Smooth muscle cell (in vitro differentiated cells): ENCODE measurements around the gene NXPH3. TPM values are rescaled to one million over a fixed set of nuclear protein-coding genes. Genes with fewer than 3 reads are reported as not detected.

Experiments used
- DNase-seq: peaks from one replicate; lab custom pipeline; 2025; ENCODE audit not compliant: unreplicated experiment; lab: John Stamatoyannopoulos, UW
- H2AFZ ChIP-seq: fragments of 200-600 bp; sonication (generic); 2 replicates; pipeline ENCODE4 v1.6.0; 2016; ENCODE audit warnings: antibody characterized with exemption, low read depth, mild to moderate bottlenecking
- H3F3A ChIP-seq: fragments of 200-600 bp; sonication (generic); 2 replicates; pipeline ENCODE4 v1.6.0; 2017; ENCODE audit warnings: antibody characterized with exemption, low read depth
- H3K27ac ChIP-seq: fragments of 200-600 bp; sonication (generic); 2 replicates; pipeline ENCODE4 v1.5.1; 2016; ENCODE audit warnings: low read depth, mild to moderate bottlenecking
- H3K27me3 ChIP-seq: fragments of 200-600 bp; sonication (generic); 2 replicates; pipeline ENCODE4 v1.6.1; 2016; ENCODE audit warnings: low read depth, mild to moderate bottlenecking
- H3K36me3 ChIP-seq: fragments of 200-600 bp; sonication (generic); 2 replicates; pipeline ENCODE4 v1.5.1; 2016; ENCODE audit warnings: low read depth
- H3K4me1 ChIP-seq: fragments of 200-600 bp; sonication (generic); 2 replicates; pipeline ENCODE4 v1.5.1; 2016; ENCODE audit warnings: low read depth
- H3K4me2 ChIP-seq: fragments of 200-600 bp; sonication (generic); 2 replicates; pipeline ENCODE4 v1.6.0; 2016; ENCODE audit warnings: mild to moderate bottlenecking
- H3K4me3 ChIP-seq: fragments of 200-600 bp; sonication (generic); 2 replicates; pipeline ENCODE4 v1.5.1; 2016; ENCODE audit warnings: mild to moderate bottlenecking
- H3K79me2 ChIP-seq: fragments of 200-600 bp; sonication (generic); 2 replicates; pipeline ENCODE4 v1.6.0; 2016; ENCODE audit warnings: low read depth, mild to moderate bottlenecking
- H3K9ac ChIP-seq: fragments of 200-600 bp; sonication (generic); 2 replicates; pipeline ENCODE4 v1.6.0; 2016; ENCODE audit warnings: low read depth
- H3K9me3 ChIP-seq: fragments of 200-600 bp; sonication (generic); replicated peaks from 2 replicates; pipeline ENCODE4 v1.5.1; 2016; ENCODE audit warnings: low read depth
- H4K20me1 ChIP-seq: fragments of 200-600 bp; sonication (generic); 2 replicates; pipeline ENCODE4 v1.6.0; 2016; ENCODE audit warnings: low read depth
- WGBS: methylation state at CpG from one replicate; pipeline ENCODE4 v1.1.7; 2016; ENCODE audit warnings: low lambda C conversion rate; 5-methylcytosine and 5-hydroxymethylcytosine counted together
- polyA plus RNA-seq: library from polyadenylated mRNA; unstranded; fragments of >200 nt; fragmentation: Nextera tagmentation; extraction: Ambion mirVana; gene quantifications from 2 replicates; pipeline ENCODE4 v1.2.1, GENCODE V29; 2016
- total RNA-seq: library from RNA; depleted of rRNA; stranded (reverse); fragments of >200 nt; gene quantifications from 2 replicates; pipeline ENCODE4 v1.2.3, GENCODE V29; 2014
- TF ChIP-seq, protein P1 (sequence below): fragments of 200-600 bp; sonication (generic); IDR thresholded peaks from 2 replicates; pipeline ENCODE4 v1.5.1; 2017; ENCODE audit warnings: borderline replicate concordance, mild to moderate bottlenecking, antibody characterized with exemption; ENCODE audit not compliant: insufficient read depth, poor library complexity, severe bottlenecking

Gene NXPH3
- total and polyA plus RNA-seq, 2 experiments from 2014 or later, result 1.5 to 3.6 TPM

DNA sequence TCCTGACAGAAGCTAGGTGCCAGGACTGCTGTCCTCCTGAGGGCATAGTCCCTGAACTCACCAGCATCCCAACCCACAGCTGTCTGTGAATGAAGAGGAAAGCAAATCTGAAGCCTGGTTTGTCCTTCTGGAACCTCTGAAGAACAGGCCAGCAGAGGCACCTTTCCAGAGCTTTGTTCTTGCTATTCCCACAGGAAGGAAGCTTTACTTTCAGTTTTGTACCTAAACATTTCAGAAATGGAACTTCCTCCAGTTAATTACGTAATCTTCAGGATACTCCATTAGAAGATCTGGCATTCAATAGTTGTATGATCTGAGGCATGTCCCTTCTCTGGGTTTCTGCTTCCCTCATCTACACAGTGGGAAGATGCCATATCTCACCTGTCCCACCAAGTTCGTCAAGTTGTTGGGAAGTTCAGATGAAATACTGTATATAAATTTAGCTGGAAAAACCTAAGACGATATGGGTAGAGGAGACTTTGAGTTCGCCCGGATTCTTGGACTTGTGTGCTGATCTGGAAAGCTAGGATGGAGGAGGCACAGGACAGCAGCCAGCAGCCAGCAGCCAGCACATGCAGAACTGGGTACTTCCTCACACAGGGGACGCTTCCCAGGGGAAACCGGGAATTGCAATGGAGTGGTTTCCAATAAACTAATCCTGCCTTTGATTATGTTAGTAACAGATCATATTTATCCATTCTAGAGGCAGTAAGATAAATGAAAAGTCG, 22.4 kb downstream of the NXPH3 start:
- H4K20me1 ChIP-seq, result peaks cover 4% of the 10 kb centered on the region
- no peak overlapping the region for H3K27ac ChIP-seq
- no peaks in the 10 kb centered on the region for H3K9me3 ChIP-seq
- no peaks in the 10 kb centered on the region for H3K27me3 ChIP-seq
- H3K4me1 ChIP-seq, result peaks cover 17% of the 10 kb centered on the region
- no peak overlapping the region for H3K9ac ChIP-seq
- H3K36me3 ChIP-seq, result peaks cover 15% of the 10 kb centered on the region
- H2AFZ ChIP-seq, result no peak overlapping the region
- H3K4me2 ChIP-seq, result no peak overlapping the region
- no peaks in the 10 kb centered on the region for H3F3A ChIP-seq
- WGBS, result 96% methylated on average over 8 of the region's 8 CpGs
- no peak for DNase-seq
- H3K79me2 ChIP-seq, result no peaks in the 10 kb centered on the region
- no peak overlapping the region for H3K4me3 ChIP-seq
- TF ChIP-seq, protein P1, sequence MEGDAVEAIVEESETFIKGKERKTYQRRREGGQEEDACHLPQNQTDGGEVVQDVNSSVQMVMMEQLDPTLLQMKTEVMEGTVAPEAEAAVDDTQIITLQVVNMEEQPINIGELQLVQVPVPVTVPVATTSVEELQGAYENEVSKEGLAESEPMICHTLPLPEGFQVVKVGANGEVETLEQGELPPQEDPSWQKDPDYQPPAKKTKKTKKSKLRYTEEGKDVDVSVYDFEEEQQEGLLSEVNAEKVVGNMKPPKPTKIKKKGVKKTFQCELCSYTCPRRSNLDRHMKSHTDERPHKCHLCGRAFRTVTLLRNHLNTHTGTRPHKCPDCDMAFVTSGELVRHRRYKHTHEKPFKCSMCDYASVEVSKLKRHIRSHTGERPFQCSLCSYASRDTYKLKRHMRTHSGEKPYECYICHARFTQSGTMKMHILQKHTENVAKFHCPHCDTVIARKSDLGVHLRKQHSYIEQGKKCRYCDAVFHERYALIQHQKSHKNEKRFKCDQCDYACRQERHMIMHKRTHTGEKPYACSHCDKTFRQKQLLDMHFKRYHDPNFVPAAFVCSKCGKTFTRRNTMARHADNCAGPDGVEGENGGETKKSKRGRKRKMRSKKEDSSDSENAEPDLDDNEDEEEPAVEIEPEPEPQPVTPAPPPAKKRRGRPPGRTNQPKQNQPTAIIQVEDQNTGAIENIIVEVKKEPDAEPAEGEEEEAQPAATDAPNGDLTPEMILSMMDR, result no peak

DNA sequence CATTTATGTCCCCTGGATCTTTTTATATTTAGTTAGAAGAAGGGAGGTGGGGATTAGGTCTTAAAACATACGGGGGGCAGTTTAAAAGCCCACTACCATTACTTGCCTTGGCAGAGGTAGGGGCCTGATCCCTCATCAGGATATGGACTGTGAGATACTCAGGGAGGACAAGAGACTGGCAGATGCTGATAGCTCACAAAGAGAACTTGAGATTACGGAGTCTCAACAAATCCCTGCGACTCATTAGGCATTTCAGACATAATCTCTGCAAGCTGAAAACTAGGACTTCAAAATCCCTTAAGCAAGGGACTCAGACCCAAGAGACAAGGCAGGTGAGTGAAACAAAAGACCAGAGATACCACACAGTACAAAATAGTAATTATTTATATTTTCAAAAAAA, 23.2 kb downstream of the NXPH3 start:
- Histone ChIP-seq H3K27me3 (no peaks in the 10 kb centered on the region), H3K27ac (no peak overlapping the region), H3K4me1 (peaks cover 25% of the 10 kb centered on the region), H3F3A (no peaks in the 10 kb centered on the region), H3K4me3 (no peak overlapping the region), H3K9me3 (no peaks in the 10 kb centered on the region), H4K20me1 (peaks cover 4% of the 10 kb centered on the region), H3K9ac (no peak overlapping the region), H3K4me2 (no peak overlapping the region), H3K79me2 (no peaks in the 10 kb centered on the region), H3K36me3 (peaks cover 15% of the 10 kb centered on the region), H2AFZ (no peak overlapping the region)
- 77% methylated on average over 3 of the region's 3 CpGs for WGBS
- DNase-seq, result no peak
- TF ChIP-seq, protein P1, result no peak

DNA sequence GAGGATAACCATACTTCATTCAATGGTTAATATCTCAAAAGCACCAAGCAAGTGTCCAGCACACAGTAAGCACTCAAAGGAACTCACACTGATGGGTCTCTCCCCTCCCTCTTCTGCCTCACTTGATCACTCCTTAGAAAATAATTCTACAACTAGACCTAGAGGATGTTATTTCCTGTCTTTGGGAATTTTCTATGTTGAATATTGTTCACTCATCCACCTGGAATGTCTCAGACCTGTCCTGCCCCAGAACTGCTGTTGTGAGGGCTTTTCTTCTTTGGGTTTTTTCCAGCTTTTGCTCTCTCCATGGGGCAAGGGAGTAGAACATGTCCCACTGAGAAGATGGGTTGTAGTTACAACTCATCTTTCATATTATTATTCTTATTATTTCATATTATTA, 25.3 kb downstream of the NXPH3 start:
- no peak for DNase-seq
- Histone ChIP-seq H3K4me2 (no peak overlapping the region), H3F3A (no peaks in the 10 kb centered on the region), H2AFZ (no peak overlapping the region), H4K20me1 (peaks cover 4% of the 10 kb centered on the region), H3K79me2 (no peaks in the 10 kb centered on the region), H3K9me3 (no peaks in the 10 kb centered on the region), H3K27ac (no peak overlapping the region), H3K36me3 (peaks cover 23% of the 10 kb centered on the region), H3K4me1 (peaks cover 36% of the 10 kb centered on the region), H3K9ac (no peak overlapping the region), H3K4me3 (no peak overlapping the region), H3K27me3 (no peaks in the 10 kb centered on the region)
- TF ChIP-seq, protein P1, result no peak

DNA sequence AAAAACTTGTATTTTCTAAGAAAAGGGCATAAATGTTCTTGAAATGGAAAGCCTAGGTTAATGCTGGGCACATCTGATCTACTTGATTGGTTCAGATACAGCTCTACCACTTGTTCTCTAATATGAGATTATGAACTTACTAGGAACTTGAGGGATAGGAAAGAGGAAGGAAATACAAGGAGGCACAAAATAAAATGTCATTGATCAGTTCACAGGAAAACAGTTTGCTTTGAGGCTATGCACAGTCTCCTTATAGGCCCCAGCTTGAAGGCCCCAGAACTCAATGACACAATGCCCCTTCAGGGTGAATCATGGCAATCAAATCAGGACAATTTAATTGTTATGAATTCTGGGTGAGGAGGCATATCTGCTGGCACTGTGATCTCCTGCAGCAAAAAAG, 27.1 kb downstream of the NXPH3 start:
- Histone ChIP-seq H3K4me2 (no peak overlapping the region), H4K20me1 (peaks cover 4% of the 10 kb centered on the region), H2AFZ (no peak overlapping the region), H3K9me3 (no peaks in the 10 kb centered on the region), H3K79me2 (no peaks in the 10 kb centered on the region), H3K27ac (no peak overlapping the region), H3K4me1 (peaks cover 32% of the 10 kb centered on the region), H3K9ac (no peak overlapping the region), H3K27me3 (no peaks in the 10 kb centered on the region), H3F3A (no peaks in the 10 kb centered on the region), H3K4me3 (no peak overlapping the region), H3K36me3 (peaks cover 28% of the 10 kb centered on the region)
- TF ChIP-seq, protein P1, result no peak
- DNase-seq, result no peak
